HG03175 (cell line): ENCODE data around the gene IGF2.
"Not testable (repeated sequence)": the region's sequence is repeated elsewhere in the genome, so short reads cannot be mapped to it uniquely, and the experiment has no call there.

Experiments
- ATAC-seq: cut with Tn5 transposase; IDR thresholded peaks from one replicate; pipeline ENCODE4 v1.9.1; 2021; ENCODE audit warnings: mild to moderate bottlenecking, moderate library complexity; ENCODE audit not compliant: unreplicated experiment

The IGF2 gene

DNA sequence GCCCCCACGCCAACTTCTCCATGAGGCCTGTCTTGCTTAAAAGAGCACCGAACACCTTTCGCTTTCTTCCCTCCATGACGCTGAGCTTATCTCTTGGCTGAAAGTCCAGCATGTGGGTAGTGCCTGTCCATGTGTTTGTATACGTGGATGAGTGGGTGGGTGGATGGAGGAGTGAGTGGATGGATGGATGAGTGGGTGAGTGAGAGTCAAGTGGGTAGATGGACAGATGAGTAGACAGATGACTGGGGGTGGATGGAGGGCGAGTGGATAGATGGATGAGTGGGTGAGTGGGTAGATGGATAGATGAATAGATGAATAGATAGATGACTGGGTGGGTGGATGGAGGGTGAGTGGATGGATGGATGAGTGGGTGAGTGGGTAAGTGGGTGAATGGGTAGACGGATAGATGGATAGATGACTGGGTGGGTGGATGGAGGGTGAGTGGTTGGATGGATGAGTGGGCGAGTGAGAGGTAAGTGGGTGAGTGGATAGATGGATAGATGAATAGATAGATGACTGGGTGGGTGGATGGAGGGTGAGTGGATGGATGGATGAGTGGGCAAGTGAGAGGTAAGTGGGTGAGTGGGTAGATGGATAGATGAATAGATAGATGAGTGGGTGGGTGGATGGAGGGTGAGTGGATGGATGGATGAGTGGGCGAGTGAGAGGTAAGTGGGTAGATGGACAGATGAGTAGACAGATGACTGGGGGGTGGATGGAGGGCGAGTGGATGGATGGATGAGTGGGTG is 14.3 kb downstream of the IGF2 start:
- ATAC-seq = not testable (repeated sequence)

DNA sequence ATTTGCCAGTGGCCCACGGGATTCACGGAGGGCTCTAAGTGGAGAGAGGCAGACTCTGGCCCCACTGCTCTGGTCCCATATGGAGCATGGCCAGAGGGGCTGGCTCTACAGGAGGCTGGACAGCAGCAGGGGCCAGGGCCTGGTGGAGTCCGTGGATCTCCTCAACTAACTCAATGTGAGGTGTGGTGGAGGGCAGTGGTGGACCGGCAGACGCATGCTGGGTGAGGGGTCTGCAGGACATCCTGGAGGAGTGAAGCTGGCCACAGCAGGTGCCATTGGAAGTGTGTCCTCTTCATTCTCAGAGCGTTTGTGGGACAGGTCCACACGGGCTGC is 15.6 kb downstream of the IGF2 start:
- ATAC-seq = no peak

DNA sequence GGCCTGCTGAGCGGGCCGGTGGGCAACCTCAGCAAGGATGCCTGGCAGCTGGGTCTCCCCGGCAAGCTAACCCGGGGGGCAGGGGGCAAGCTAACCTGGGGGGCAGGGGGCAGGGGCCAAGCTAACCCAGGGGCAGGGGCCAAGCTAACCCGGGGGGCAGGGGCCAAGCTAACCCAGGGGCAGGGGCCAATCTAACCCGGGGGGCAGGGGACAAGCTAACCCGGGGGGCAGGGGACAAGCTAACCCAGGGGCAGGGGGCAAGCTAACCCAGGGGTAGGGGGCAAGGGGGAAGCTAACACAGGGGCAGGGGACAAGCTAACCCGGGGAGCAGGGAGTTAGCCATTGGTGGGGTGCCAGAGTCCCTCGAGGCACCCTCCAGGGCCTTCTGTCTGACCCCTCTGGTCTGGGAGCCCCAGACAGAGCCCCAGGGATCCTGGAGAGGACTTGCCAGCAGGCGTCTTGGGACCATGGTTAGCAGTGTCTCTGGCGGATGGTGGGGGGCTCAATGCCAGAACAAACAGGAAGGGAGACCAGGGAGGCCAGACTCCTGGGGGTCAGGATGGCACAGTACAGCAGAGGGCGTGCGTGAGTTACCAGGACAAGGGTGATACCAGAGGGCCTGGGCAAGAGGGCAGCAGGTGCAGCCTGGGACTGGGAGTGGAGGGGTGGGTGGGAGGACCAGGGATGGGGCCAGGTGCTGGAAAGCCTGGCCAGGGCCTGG is 16.1 kb downstream of the IGF2 start:
- ATAC-seq = no peak

DNA sequence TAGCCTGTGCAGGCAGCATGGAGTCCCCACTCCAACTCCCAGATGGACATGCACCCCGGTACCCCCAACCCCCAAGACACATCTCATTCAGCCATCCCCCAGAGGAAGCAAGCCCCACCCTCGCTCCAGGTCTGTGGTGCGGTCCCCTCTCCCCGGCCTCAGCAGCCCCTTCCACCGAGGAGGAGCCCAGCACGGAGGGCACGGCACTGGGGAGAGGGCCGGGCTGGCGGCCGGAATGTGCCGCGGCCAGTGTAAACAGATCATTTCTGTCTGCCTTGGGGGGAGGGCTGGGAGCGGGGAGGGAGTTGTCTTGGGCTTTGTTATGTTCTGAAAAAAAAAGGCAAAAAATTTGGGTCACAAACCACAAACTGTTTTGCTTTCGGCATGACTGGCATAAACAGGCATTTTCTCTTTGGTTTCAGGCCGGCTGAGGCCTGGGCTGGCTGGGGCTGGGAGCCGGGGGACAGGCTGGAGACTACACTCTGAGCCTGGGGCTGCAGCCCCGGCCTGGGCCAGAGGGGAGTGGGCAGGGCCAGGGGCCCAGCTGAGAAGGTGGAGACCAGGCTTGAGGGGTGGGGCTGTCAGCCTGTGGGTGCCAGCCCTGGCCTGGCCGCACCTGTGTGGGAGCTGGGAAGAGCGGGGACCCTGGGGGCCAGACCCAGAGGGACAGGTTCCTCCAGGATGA is 16.8 kb downstream of the IGF2 start:
- ATAC-seq = no peak

DNA sequence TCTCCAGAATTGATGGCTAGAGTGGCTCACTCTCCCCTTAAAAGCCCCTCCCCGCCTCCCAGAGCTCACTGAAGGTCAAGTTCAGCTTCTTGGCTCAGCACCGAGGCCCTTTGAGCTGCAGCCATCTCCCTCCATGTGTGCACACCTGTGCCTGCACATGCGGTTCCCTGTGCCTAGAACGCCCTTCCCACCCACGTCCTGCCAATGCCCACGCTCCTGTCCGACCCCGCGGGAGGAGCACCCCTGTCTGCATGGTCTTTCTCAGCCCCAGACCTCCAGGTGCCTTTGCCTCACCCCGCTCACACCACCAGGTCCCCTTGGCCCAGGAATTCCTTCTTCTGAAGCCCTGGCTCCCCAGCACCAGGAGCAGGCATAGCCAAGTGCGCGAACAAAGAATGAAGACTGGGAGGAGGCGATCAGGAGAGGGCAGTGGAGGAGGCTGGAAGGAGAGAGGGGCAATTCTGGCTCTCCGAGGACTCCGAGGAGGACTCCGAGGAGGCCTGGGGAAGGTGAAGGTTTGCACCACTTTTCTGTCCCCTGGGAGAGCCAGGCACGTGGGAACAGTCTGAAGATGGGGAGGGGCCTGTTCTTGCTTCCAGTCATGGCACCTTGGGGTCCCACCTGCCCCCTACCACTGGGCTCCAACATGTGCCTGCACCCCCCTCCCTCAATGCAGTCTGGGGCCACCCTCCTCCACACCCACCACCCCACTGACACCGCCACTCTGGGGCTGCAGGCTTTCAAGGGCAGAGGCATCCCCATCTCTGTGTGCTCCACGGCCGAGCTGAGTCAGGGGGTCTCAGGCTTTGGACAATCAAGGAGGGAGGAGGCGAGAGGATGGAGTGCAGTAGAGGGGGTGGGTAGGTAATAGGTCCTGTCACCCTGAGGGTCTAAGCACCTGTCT is 17.7 kb downstream of the IGF2 start:
- no peak for ATAC-seq

DNA sequence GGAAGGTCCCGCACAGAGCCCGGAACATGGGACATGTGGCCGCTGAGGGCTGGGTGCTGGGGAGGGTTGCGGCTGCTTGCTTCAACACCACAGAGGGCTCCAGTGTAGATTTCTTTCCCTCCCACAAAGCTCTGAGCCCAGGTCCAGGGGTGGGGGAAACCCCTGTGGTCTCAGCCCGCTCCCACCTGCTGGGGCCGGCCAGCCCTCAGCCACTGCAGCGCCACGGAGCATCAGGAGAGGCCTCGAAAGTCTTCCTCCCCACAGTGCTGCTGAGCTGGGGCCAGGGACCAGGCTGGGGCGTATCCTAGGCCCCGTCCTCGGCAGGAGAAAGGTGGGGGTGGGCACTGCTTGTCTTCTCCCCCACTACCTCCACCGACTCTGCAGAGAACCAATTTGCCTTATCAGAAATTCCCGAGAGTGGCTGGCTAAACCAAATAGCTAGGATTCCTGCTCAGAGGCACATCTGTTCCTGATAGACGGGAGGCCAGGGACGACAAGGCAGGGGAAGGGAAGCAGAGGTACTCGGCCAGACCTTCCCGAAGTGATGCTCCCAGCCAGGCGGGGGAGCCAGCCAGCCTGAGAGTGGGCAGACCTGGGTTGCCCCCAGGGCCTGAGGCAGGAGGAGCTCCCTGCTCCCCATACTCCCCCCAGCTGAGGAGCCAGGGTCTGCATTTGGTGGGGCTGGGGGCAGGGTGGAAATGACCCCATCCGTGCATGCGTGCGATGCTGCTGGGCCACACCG is 18.7 kb downstream of the IGF2 start:
- ATAC-seq = no peak

DNA sequence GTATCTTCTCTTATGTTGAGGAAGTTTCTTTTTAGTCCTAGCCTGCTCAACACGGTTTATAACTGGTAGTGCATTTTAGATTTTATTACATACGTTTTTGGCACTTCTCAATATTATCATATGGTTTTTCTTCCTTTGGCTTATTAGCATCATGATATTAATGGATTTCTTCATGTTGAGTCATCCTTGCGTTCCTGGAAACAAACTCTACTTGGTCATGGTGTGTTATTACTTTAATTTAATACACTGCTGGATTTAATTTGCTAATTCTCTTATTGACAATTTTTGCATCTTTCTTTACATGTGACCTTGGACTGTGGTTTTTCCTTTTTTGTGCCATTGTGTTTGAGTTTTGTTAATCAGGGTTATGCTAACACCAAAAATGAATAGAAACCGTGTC is 20.5 kb downstream of the IGF2 start:
- no peak for ATAC-seq

DNA sequence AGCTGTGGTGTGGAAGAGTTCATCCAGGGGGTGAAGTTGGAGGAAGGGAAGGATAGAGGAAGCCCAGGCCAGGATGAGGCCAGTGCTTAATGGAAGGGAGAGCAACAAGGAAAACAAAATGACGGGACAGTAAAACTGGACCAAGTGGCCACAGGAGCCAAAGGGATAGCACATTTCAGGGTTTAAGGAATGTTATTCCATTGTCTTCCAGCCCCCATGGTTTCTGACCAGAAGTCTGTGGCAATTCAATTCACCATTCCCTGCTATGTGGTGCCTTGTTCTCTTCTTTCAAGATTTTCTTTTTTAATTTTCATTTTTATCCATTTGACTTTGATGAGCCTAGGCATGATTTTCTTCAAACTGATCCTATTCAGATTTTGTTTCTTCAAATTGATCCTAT is 22.5 kb downstream of the IGF2 start:
- ATAC-seq = no peak

DNA sequence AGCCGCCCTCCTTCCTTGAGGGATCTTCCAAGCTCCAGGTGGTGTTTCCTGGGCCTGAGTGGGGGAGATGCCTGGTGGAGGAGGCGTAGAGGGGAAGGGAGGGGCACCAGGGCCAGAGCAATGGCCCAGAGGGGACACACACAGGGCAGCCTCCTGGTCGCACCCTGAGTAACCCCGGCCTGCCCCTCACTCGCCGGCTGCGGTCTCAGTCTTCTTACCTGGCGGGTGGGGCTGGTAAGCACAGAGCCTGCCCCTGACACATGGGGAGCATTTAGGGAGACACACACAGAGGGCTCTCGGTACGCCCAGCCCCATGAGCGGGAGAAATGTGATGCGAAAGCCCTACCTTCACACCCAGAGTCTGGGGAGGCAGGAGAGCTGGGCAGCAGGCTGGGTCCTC is 23.9 kb downstream of the IGF2 start:
- ATAC-seq = no peak

DNA sequence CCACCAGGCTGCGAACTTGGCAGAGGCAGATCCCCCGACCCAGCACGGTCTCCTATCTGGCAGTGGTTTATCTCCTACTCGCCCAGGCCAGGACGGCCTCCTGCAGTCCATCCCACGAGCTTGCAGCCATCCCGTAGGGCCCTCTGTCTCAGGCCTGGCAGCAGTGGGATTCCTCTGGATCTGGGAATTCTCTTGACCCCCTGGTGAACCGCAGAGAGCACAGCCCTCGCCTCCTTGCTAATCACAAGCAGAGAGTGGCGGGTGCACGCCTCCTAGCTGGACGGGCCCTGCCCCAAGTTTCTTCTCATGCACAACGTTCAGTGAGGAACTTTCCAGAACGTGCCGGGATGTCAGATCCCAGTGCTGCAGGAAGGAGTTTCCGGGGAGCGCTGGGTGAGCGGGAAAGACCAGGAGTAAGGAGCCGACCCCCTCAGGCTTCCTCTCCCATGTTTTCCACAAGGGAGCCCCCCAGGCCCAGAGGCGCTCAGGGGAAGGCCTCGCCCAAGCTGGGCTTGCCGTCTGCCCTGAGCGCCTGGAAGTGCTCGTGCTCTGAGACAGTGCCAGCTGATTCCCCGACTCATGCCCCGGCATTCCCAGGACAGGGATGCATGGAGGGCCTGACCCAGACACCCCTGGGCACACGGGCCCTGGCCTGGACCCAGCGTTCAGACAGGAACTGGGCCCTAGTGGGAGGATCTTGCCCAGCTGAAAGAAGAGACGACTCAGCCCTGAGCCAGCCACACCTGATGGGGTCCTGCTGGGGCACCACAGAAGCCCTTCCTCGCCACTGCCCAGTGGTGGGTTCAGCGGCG is 24.6 kb downstream of the IGF2 start:
- ATAC-seq = no peak

DNA sequence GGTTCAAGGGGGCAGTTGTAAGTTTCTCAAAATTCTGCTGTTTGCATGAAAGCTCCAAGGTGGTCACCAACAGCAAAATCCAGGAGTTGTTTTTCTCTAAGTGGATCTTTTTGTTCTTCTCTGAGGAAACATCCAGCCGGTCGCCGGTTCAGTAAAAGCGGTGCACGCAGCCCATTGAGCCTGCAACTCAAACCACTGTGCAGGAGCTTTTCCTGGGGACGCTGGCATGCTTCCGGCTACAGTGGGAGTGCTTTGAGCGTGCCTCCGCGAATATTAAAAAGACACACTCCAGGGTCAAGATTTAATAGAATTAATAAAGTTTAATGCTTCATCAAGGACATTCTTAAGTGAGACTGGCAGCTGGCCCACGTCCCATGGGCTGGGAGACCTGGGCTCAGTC is 25.4 kb downstream of the IGF2 start:
- no peak for ATAC-seq

DNA sequence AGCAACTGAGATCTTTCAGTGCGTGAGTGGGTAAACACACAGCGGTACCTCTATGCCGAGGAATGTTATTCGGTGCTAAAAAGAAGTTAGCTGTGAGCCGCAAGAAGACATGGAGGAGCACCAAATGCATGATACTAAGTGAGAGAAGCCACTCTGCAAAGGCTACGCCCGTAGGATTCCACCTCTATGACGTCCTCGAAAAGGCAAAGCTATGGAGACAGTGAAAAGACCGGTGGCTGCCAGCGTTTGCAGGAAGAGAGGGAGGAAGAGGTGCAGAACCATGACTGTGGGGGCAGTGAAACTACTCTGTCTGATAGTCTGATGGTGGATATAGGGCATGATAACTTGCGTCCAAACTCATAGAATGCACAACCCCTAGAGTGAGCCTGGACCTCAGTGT is 28.7 kb downstream of the IGF2 start:
- no peak for ATAC-seq

DNA sequence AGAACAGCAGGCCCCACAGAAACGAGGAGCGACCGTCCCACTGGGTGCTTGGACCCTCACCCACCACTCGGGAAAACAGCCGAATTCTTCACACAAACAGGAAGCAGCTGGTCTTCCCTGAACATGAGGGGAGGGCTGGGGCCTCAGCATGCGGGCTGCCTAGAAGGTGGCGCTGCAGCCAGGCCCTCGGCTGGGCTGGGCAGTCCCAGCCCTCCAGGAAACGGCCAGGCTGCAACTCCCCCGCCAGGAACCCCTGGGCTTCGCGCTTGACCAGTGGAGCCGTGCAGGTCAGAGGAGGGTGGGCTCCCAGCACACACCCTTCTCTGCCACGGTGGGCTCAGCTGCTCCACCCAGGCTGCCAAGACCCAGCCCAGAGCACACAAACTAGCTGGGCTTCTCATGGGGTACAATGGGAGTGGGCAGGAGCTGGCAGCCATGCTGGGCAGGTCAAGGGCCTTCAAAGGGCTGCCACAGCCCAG is 29.6 kb downstream of the IGF2 start:
- no peak for ATAC-seq

DNA sequence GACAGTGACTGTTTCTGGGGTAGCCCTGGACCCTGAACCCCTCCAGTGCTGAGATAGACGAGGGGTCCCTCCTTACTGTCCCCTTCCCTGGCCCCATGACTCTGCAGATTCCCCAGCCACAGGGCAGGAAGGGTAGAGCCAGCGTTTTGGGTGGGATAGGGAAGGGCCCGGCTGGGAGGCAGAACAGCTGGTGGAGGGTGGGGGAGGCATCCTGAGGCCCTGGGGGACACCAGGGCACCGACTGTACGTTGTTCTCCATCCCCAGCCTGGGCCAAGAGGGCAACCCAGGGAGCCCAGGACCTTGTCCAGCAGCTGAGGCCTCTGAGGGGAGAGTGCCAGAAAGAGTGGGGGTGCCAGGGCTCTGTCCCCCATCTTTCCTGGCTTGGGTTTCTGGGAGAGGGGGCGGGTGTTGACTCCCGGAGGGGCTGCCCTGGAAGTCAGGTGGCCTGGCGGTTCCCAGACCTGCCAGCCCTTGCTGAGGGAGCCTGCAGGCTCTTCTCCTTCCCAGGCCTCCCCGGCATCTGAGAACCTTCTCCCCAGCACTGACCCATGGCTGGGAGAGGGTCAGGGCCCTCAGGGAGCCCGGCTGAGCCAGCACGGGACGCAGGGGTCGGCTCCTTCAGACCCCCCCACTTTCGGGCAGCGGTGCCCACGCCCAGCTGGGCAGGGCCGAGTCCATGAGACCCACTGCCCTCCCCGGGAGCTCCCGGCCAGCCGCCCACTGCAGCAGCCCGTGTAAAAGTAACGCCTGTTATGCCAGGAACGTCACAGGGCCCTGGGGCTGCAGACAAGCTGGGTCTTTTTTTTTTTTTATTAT is 30.3 kb downstream of the IGF2 start:
- no peak for ATAC-seq

DNA sequence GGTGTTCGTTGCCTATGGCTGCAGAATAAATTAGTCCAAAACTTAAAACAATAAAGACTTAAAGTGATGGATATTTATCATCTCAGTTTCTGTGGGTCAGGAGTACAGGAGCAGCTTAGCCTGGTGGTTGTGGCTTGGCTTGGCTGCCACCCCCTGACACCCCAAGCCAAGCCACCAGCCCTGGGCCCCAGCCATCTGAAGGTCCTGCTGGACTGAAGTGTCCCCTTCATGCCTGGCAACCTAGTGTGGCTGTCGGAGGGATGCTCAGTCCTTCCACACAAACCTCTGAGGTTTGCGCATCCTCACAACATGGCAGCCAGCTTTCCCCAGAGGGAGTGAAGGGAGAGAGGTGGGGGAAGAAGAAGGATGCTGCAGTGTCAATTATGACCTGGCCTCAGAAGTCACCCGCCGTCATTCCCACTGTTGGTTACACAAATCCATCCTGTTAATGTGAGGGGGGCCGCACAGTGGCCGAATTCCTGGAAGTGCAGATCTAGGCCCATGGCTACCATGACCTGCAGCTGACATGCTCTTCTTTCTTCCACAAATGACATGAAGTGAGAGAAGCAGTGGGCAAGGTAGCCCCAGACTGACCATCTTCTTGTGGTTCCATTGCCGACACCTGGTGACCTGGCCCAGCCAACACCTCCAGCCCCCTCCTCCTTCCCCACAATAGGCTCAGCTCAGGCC is 31.1 kb downstream of the IGF2 start:
- no peak for ATAC-seq

DNA sequence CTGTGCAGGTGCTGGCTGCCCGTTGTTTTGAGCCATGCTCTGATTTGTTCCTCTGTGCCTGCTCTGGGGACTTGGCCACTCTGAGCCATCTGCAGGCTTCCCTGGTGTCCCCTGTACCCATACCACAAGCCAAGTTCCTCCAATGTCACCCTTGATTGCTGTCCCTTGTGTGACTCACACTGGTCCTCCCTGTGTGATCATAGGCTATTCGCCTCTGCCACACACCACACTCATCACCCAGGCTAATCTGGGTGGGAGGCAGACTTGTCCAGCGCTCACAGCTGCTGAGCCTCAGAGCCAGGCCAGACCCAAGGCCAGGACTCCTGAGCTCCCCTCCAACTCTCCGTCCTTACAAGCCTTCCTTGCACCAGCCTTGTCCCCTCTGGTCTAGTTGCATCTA is 31.7 kb downstream of the IGF2 start:
- ATAC-seq = no peak

DNA sequence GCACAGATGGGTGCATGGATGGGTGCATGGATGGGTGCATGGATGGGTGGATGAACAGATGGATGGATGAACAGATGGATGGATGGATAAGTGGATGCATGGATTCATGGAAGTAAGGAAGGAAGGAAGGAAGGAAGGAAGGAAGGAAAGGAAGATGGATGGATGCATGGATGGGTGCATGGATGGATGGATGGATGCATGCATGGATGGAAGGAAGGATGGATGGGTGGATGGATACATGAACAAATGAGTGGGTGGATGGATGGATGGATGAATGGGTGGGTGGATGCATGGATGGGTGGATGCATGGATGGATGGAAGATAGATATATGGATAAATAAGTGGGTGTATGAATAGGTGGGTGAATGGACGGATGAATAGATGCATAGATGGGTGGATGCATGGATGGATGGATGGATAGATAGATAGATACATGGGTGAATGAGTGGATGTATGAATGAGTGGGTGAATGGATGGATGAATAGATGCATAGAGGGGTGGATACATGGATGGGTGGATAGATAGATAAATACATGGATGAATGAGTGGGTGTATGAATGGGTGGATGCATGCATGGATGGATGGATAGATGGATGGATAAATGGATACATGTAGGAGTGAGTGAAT is 32.5 kb downstream of the IGF2 start:
- ATAC-seq = no peak

DNA sequence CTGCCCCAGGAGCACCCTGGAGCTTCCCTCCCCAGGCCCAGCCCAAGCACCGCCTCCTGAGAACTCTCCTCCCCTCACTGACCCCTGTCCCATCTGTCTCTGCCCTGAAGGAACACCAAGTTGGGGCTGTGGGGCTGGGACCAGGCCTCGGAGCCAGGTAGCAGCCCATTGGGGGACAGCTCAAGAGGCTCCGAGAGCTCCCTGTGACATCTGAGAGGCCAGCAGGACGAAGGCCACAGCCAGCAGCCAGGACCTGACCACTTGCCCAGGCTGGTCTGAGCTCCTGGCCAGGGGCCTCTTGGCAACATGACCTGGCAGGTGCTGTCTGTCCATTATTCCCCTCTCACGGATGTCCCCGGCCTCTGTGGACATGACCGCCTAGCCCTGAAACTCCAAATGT is 33.7 kb downstream of the IGF2 start:
- no peak for ATAC-seq
